ENCODE measurements around the gene DELE1. TPM values are rescaled to one million over a fixed set of nuclear protein-coding genes. Genes with fewer than 3 reads are reported as not detected.

The DELE1 gene
- total RNA-seq, 4 donors from 2014 or later: 59.6 to 80.4 (median 75.7) TPM

GRCh38 chr5:141935538-141935937, 11.9 kb downstream of the DELE1 start:
- no peaks in the 10 kb centered on the region for H3K27me3 ChIP-seq
- peaks cover 0 to 3% (median 0%) of the 10 kb centered on the region in 4 donors for H3K4me1 ChIP-seq
- TF ChIP-seq EP300 (IDR thresholded peaks at IDR 0.05) (no peak), POLR2A (IDR thresholded peaks at IDR 0.05) (no peak)
- TF ChIP-seq, protein P1, sequence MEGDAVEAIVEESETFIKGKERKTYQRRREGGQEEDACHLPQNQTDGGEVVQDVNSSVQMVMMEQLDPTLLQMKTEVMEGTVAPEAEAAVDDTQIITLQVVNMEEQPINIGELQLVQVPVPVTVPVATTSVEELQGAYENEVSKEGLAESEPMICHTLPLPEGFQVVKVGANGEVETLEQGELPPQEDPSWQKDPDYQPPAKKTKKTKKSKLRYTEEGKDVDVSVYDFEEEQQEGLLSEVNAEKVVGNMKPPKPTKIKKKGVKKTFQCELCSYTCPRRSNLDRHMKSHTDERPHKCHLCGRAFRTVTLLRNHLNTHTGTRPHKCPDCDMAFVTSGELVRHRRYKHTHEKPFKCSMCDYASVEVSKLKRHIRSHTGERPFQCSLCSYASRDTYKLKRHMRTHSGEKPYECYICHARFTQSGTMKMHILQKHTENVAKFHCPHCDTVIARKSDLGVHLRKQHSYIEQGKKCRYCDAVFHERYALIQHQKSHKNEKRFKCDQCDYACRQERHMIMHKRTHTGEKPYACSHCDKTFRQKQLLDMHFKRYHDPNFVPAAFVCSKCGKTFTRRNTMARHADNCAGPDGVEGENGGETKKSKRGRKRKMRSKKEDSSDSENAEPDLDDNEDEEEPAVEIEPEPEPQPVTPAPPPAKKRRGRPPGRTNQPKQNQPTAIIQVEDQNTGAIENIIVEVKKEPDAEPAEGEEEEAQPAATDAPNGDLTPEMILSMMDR (IDR thresholded peaks at IDR 0.05): no peak
- WGBS, 2 donors: 92 to 100% methylated on average over 4 of the region's 4 CpGs
- no peak for DNase-seq (ENCODE audit: low spot score in 2 of 2)
- no peak overlapping the region for H3K27ac ChIP-seq
- peaks cover 0 to 98% (median 28%) of the 10 kb centered on the region in 3 donors for H3K36me3 ChIP-seq
- no peak overlapping the region for H3K4me3 ChIP-seq
- no peaks in the 10 kb centered on the region for H3K9me3 ChIP-seq

- WGBS, 2 donors: 20 to 37% methylated on average over 6 of the region's 6 CpGs
- no peak for TF ChIP-seq POLR2A (IDR thresholded peaks at IDR 0.05)
- no peak for TF ChIP-seq EP300 (IDR thresholded peaks at IDR 0.05)
- TF ChIP-seq, protein P1 (IDR thresholded peaks at IDR 0.05): no peak
- DNase-seq (ENCODE audit: low spot score in 2 of 2): no peak
- Histone ChIP-seq H3K9me3 (no peaks in the 10 kb centered on the region), H3K36me3 (peaks cover 0 to 48% (median 17%) of the 10 kb centered on the region in 3 donors), H3K4me3 (no peak overlapping the region), H3K27ac (peak overlapping the region in 2 of 4 donors; percentile 27 to 30), H3K4me1 (peaks cover 0 to 31% (median 5%) of the 10 kb centered on the region in 4 donors), H3K27me3 (no peaks in the 10 kb centered on the region)
Measured at GRCh38 chr5:141940695-141941271, 17.1 kb downstream of the DELE1 start.

DNA sequence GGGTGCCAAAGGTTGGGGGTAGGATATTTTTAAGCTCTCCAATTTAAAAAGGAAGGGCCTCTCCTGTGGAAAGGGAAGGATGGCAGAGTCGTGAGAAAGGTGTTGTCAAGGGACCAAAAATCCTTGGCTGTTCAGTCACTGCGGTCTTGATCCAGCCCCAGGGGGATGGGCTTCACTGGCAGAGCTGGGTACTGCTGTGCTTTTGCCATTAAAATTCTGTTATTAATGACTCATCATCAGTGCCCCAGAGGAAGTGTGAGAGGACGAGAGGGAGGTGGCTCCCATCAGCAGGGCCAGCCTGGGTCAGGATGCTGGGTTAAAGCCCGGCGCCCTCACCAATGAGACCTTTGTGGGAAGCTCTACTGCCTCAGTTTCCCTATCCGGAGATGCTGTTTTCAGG, 17.6 kb downstream of the DELE1 start:
- DNase-seq (ENCODE audit: low spot score in 2 of 2): no peak
- peaks cover 0 to 36% (median 5%) of the 10 kb centered on the region in 4 donors for H3K4me1 ChIP-seq
- TF ChIP-seq, protein P1 (IDR thresholded peaks at IDR 0.05): no peak
- no peak for TF ChIP-seq EP300 (IDR thresholded peaks at IDR 0.05)
- TF ChIP-seq POLR2A (IDR thresholded peaks at IDR 0.05): no peak
- H3K36me3 ChIP-seq: peaks cover 0 to 42% (median 17%) of the 10 kb centered on the region in 3 donors
- WGBS, 2 donors: 46 to 57% methylated on average over 6 of the region's 6 CpGs
- no peak overlapping the region for H3K4me3 ChIP-seq
- peak overlapping the region in 2 of 4 donors; percentile 27 to 44 for H3K27ac ChIP-seq
- no peaks in the 10 kb centered on the region for H3K27me3 ChIP-seq
- no peaks in the 10 kb centered on the region for H3K9me3 ChIP-seq

GRCh38 chr5:141941779-141942178, 18.1 kb downstream of the DELE1 start:
- Histone ChIP-seq H3K9me3 (no peaks in the 10 kb centered on the region), H3K4me1 (peaks cover 0 to 38% (median 5%) of the 10 kb centered on the region in 4 donors), H3K27me3 (no peaks in the 10 kb centered on the region), H3K4me3 (no peak overlapping the region), H3K36me3 (peaks cover 0 to 38% (median 13%) of the 10 kb centered on the region in 3 donors), H3K27ac (peak overlapping the region in 2 of 4 donors; percentile 27 to 44)
- WGBS, 2 donors: 86% methylated on average over 6 of the region's 6 CpGs
- TF ChIP-seq, protein P1 (IDR thresholded peaks at IDR 0.05): no peak
- TF ChIP-seq POLR2A (IDR thresholded peaks at IDR 0.05): no peak
- no peak for TF ChIP-seq EP300 (IDR thresholded peaks at IDR 0.05)
- no peak for DNase-seq (ENCODE audit: low spot score in 2 of 2)

- 69 to 70% methylated on average over 9 of the region's 9 CpGs for WGBS, 2 donors
- TF ChIP-seq, protein P1 (IDR thresholded peaks at IDR 0.05): no peak
- TF ChIP-seq EP300 (IDR thresholded peaks at IDR 0.05) (no peak), POLR2A (IDR thresholded peaks at IDR 0.05) (no peak)
- Histone ChIP-seq H3K36me3 (peaks cover 0 to 32% (median 8%) of the 10 kb centered on the region in 3 donors), H3K9me3 (no peaks in the 10 kb centered on the region), H3K27me3 (no peaks in the 10 kb centered on the region), H3K4me3 (no peak overlapping the region), H3K4me1 (peaks cover 0 to 38% (median 5%) of the 10 kb centered on the region in 4 donors), H3K27ac (peak overlapping the region in 2 of 4 donors; percentile 27 to 44)
- no peak for DNase-seq (ENCODE audit: low spot score in 2 of 2)
Measured at GRCh38 chr5:141942185-141942857, 18.6 kb downstream of the DELE1 start.
